Measurements from ENCODE around the gene ENTHD1.
"Not testable (repeated sequence)": the region's sequence is repeated elsewhere in the genome, so short reads cannot be mapped to it uniquely, and the experiment has no call there.

The ENTHD1 gene

DNA sequence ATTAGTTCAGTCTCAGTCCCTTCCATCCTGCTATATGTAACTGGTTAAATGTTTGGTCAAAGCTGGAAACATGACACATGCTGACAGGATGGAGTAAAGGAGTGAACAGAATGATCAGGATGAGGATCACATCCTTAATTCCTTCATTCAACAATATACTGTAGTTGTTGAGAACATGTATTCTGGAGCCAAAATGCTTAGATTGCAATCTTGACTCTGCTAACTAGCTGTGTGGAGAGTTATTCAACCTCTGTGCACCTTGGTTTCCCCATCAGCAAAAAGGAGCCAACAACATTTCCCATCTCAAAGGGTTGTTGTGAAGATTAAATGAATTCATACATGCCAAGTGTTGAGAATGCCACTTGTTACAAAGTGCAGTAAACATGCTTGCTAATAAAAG lies 12.8 kb downstream of the ENTHD1 start:
- H3K27me3 ChIP-seq (ENCODE audit: control insufficient read depth in 2 of 2, insufficient read depth in 2 of 2, low read length in 2 of 2): no peaks in the 10 kb centered on the region
- no peaks in the 10 kb centered on the region for H3K4me1 ChIP-seq (ENCODE audit: control insufficient read depth in 2 of 2, insufficient read depth in 2 of 2, low read length in 2 of 2)
- no peak overlapping the region for H3K4me3 ChIP-seq (ENCODE audit: low read length in 2 of 2)
- no peaks in the 10 kb centered on the region for H3K9me3 ChIP-seq (ENCODE audit: control insufficient read depth in 2 of 2, low read length in 2 of 2)
- H3K27ac ChIP-seq (ENCODE audit: low read depth in 2 of 2, low read length in 2 of 2): no peak overlapping the region
- H3K9ac ChIP-seq (ENCODE audit: low read depth in 1 of 2, low read length in 2 of 2): no peak overlapping the region
- no peaks in the 10 kb centered on the region for H3K36me3 ChIP-seq (ENCODE audit: control insufficient read depth in 2 of 2, insufficient read depth in 2 of 2, low read length in 2 of 2)

DNA sequence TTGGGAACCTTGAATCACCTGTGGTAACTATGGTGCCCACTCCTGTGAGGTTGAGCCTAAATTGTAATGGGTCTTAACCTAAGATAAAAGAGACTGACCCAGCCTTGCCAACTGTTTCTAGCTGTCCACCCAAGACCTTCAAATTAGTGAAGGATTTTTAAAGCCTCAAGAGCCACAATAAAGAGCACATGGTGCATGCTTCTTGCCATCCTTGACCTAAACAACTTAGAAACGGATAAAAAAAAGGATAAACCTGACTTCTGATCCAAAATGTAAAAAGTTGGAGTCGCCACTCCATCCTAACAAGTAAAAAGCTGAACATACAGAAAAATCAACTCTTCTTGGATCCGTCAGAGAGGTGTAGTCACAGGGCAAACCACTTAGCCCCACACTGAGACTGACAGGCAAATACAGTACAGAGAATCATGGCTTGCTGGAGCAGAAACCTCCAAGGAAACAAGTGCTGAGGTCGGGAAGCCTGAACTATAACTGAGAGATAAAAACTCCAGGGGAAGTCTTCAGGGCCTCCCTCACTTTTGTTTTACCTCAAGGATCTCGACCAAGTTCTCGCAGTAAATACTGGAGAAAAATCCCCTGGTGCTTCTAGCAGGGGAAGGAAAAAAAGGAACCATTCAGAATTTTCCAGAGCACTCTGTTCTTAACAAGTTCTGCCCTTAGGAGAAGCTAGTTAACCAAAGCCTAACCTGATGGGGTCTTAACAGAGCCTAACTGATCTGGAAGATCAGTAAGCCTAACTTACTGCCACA lies 16.3 kb downstream of the ENTHD1 start:
- no peaks in the 10 kb centered on the region for H3K36me3 ChIP-seq (ENCODE audit: control insufficient read depth in 2 of 2, insufficient read depth in 2 of 2, low read length in 2 of 2)
- no peak overlapping the region for H3K27ac ChIP-seq (ENCODE audit: low read depth in 2 of 2, low read length in 2 of 2)
- H3K4me3 ChIP-seq (ENCODE audit: low read length in 2 of 2): no peak overlapping the region
- H3K27me3 ChIP-seq (ENCODE audit: control insufficient read depth in 2 of 2, insufficient read depth in 2 of 2, low read length in 2 of 2): peaks cover 0 to 2% of the 10 kb centered on the region in 2 donors
- H3K4me1 ChIP-seq (ENCODE audit: control insufficient read depth in 2 of 2, insufficient read depth in 2 of 2, low read length in 2 of 2): no peaks in the 10 kb centered on the region
- no peak overlapping the region for H3K9ac ChIP-seq (ENCODE audit: low read depth in 1 of 2, low read length in 2 of 2)
- no peaks in the 10 kb centered on the region for H3K9me3 ChIP-seq (ENCODE audit: control insufficient read depth in 2 of 2, low read length in 2 of 2)

- H3K4me1 ChIP-seq (ENCODE audit: control insufficient read depth in 2 of 2, insufficient read depth in 2 of 2, low read length in 2 of 2); H3K27me3 ChIP-seq (ENCODE audit: control insufficient read depth in 2 of 2, insufficient read depth in 2 of 2, low read length in 2 of 2); H3K27ac ChIP-seq (ENCODE audit: low read depth in 2 of 2, low read length in 2 of 2); H3K9me3 ChIP-seq (ENCODE audit: control insufficient read depth in 2 of 2, low read length in 2 of 2); H3K9ac ChIP-seq (ENCODE audit: low read depth in 1 of 2, low read length in 2 of 2); H3K4me3 ChIP-seq (ENCODE audit: low read length in 2 of 2); H3K36me3 ChIP-seq (ENCODE audit: control insufficient read depth in 2 of 2, insufficient read depth in 2 of 2, low read length in 2 of 2): not testable (repeated sequence)
These were observed 18.2 kb downstream of the ENTHD1 start for GRCh38 chr22:39875176-39875885.

DNA sequence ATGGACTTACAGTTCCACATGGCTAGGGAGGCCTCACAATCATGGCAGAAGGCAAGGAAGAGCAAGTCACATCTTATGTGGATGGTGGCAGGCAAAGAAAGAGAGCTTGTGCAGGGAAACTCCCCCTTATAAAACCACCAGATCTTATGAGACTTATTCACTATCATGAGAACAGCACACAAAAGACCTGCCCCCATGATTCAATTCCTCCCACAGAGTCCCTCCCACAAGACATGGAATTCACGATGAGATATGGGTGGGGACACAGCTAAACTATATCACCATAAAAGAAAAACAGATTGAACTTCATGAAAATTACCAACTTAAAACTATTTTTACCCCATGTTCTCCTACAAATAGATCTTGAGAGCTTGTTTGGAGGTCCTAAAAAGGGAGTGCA lies 19.6 kb downstream of the ENTHD1 start:
- no peak overlapping the region for H3K4me3 ChIP-seq (ENCODE audit: low read length in 2 of 2)
- H3K27ac ChIP-seq (ENCODE audit: low read depth in 2 of 2, low read length in 2 of 2): no peak overlapping the region
- H3K27me3 ChIP-seq (ENCODE audit: control insufficient read depth in 2 of 2, insufficient read depth in 2 of 2, low read length in 2 of 2): peaks cover 0 to 2% of the 10 kb centered on the region in 2 donors
- H3K4me1 ChIP-seq (ENCODE audit: control insufficient read depth in 2 of 2, insufficient read depth in 2 of 2, low read length in 2 of 2): no peaks in the 10 kb centered on the region
- H3K36me3 ChIP-seq (ENCODE audit: control insufficient read depth in 2 of 2, insufficient read depth in 2 of 2, low read length in 2 of 2): no peaks in the 10 kb centered on the region
- H3K9me3 ChIP-seq (ENCODE audit: control insufficient read depth in 2 of 2, low read length in 2 of 2): no peaks in the 10 kb centered on the region
- H3K9ac ChIP-seq (ENCODE audit: low read depth in 1 of 2, low read length in 2 of 2): no peak overlapping the region

DNA sequence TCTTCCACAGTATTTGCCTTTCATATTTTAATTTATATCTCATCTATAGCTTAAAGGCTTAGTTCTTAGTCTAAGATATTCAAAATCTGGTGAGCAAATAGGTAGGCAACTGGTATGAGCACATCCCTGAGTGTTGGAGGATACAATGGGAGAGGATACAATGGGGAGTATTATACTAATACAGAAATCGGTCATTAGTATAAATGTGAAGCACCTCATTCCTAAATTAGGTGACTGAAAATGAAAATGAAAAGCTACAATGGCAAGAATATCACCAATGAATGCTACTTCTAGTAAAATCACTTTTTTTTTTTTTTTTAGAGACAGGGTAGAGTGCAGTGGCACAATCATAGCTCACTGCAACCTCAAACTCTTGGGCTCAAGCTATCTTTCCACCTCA lies 21.0 kb downstream of the ENTHD1 start:
- no peaks in the 10 kb centered on the region for H3K9me3 ChIP-seq (ENCODE audit: control insufficient read depth in 2 of 2, low read length in 2 of 2)
- no peak overlapping the region for H3K9ac ChIP-seq (ENCODE audit: low read depth in 1 of 2, low read length in 2 of 2)
- H3K4me1 ChIP-seq (ENCODE audit: control insufficient read depth in 2 of 2, insufficient read depth in 2 of 2, low read length in 2 of 2): no peaks in the 10 kb centered on the region
- H3K4me3 ChIP-seq (ENCODE audit: low read length in 2 of 2): no peak overlapping the region
- H3K27me3 ChIP-seq (ENCODE audit: control insufficient read depth in 2 of 2, insufficient read depth in 2 of 2, low read length in 2 of 2): peaks cover 0 to 2% of the 10 kb centered on the region in 2 donors
- H3K36me3 ChIP-seq (ENCODE audit: control insufficient read depth in 2 of 2, insufficient read depth in 2 of 2, low read length in 2 of 2): no peaks in the 10 kb centered on the region
- H3K27ac ChIP-seq (ENCODE audit: low read depth in 2 of 2, low read length in 2 of 2): no peak overlapping the region

- H3K9ac ChIP-seq (ENCODE audit: low read depth in 1 of 2, low read length in 2 of 2): no peak overlapping the region
- no peak overlapping the region for H3K4me3 ChIP-seq (ENCODE audit: low read length in 2 of 2)
- no peak overlapping the region for H3K27ac ChIP-seq (ENCODE audit: low read depth in 2 of 2, low read length in 2 of 2)
- H3K27me3 ChIP-seq (ENCODE audit: control insufficient read depth in 2 of 2, insufficient read depth in 2 of 2, low read length in 2 of 2): peaks cover 0 to 2% of the 10 kb centered on the region in 2 donors
- no peaks in the 10 kb centered on the region for H3K36me3 ChIP-seq (ENCODE audit: control insufficient read depth in 2 of 2, insufficient read depth in 2 of 2, low read length in 2 of 2)
- no peaks in the 10 kb centered on the region for H3K9me3 ChIP-seq (ENCODE audit: control insufficient read depth in 2 of 2, low read length in 2 of 2)
- H3K4me1 ChIP-seq (ENCODE audit: control insufficient read depth in 2 of 2, insufficient read depth in 2 of 2, low read length in 2 of 2): no peaks in the 10 kb centered on the region
These were observed 22.4 kb downstream of the ENTHD1 start for GRCh38 chr22:39871008-39871798.

GRCh38 chr22:39869797-39870196 lies 23.8 kb downstream of the ENTHD1 start:
- H3K36me3 ChIP-seq (ENCODE audit: control insufficient read depth in 2 of 2, insufficient read depth in 2 of 2, low read length in 2 of 2); H3K9me3 ChIP-seq (ENCODE audit: control insufficient read depth in 2 of 2, low read length in 2 of 2); H3K9ac ChIP-seq (ENCODE audit: low read depth in 1 of 2, low read length in 2 of 2); H3K27me3 ChIP-seq (ENCODE audit: control insufficient read depth in 2 of 2, insufficient read depth in 2 of 2, low read length in 2 of 2); H3K4me3 ChIP-seq (ENCODE audit: low read length in 2 of 2); H3K27ac ChIP-seq (ENCODE audit: low read depth in 2 of 2, low read length in 2 of 2); H3K4me1 ChIP-seq (ENCODE audit: control insufficient read depth in 2 of 2, insufficient read depth in 2 of 2, low read length in 2 of 2): not testable (repeated sequence)

GRCh38 chr22:39868741-39869140 lies 24.8 kb downstream of the ENTHD1 start:
- H3K36me3 ChIP-seq (ENCODE audit: control insufficient read depth in 2 of 2, insufficient read depth in 2 of 2, low read length in 2 of 2): no peaks in the 10 kb centered on the region
- H3K9me3 ChIP-seq (ENCODE audit: control insufficient read depth in 2 of 2, low read length in 2 of 2): no peaks in the 10 kb centered on the region
- no peaks in the 10 kb centered on the region for H3K4me1 ChIP-seq (ENCODE audit: control insufficient read depth in 2 of 2, insufficient read depth in 2 of 2, low read length in 2 of 2)
- H3K27ac ChIP-seq (ENCODE audit: low read depth in 2 of 2, low read length in 2 of 2): no peak overlapping the region
- no peaks in the 10 kb centered on the region for H3K27me3 ChIP-seq (ENCODE audit: control insufficient read depth in 2 of 2, insufficient read depth in 2 of 2, low read length in 2 of 2)
- no peak overlapping the region for H3K9ac ChIP-seq (ENCODE audit: low read depth in 1 of 2, low read length in 2 of 2)
- H3K4me3 ChIP-seq (ENCODE audit: low read length in 2 of 2): no peak overlapping the region

- Histone ChIP-seq H3K27ac (ENCODE audit: low read depth in 2 of 2, low read length in 2 of 2) (no peak overlapping the region), H3K27me3 (ENCODE audit: control insufficient read depth in 2 of 2, insufficient read depth in 2 of 2, low read length in 2 of 2) (no peaks in the 10 kb centered on the region), H3K9ac (ENCODE audit: low read depth in 1 of 2, low read length in 2 of 2) (no peak overlapping the region), H3K4me3 (ENCODE audit: low read length in 2 of 2) (no peak overlapping the region), H3K9me3 (ENCODE audit: control insufficient read depth in 2 of 2, low read length in 2 of 2) (no peaks in the 10 kb centered on the region), H3K4me1 (ENCODE audit: control insufficient read depth in 2 of 2, insufficient read depth in 2 of 2, low read length in 2 of 2) (no peaks in the 10 kb centered on the region), H3K36me3 (ENCODE audit: control insufficient read depth in 2 of 2, insufficient read depth in 2 of 2, low read length in 2 of 2) (no peaks in the 10 kb centered on the region)
These were observed 33.5 kb downstream of the ENTHD1 start for GRCh38 chr22:39859903-39860588.

All from mucosa of rectum (tissue), 2 donors.